Neural progenitor cell (in vitro differentiated cells): ENCODE measurements around the gene NF1. TPM values are rescaled to one million over a fixed set of nuclear protein-coding genes. Genes with fewer than 3 reads are reported as not detected.

Experiments used
- DNase-seq: peaks from one replicate; pipeline ENCODE4 v3.0.0-alpha.2; 2016; ENCODE audit warnings: low spot score
- H2AFZ ChIP-seq: fragments of 200-600 bp; sonication (generic); replicated peaks from 2 replicates; pipeline ENCODE4 v1.6.1; 2016; ENCODE audit warnings: antibody characterized with exemption
- H3F3A ChIP-seq: fragments of 200-600 bp; sonication (generic); 2 replicates; pipeline ENCODE4 v1.6.1; 2016; ENCODE audit warnings: antibody characterized with exemption, low read depth
- H3K27ac ChIP-seq: fragments of 200-600 bp; sonication (generic); 2 replicates; pipeline ENCODE4 v1.5.1; 2016; ENCODE audit warnings: mild to moderate bottlenecking
- H3K27me3 ChIP-seq: fragments of 200-600 bp; sonication (generic); 2 replicates; pipeline ENCODE4 v1.6.1; 2016; ENCODE audit warnings: mild to moderate bottlenecking, moderate library complexity
- H3K36me3 ChIP-seq: fragments of 200-600 bp; sonication (generic); 2 replicates; pipeline ENCODE4 v1.5.1; 2016
- H3K4me1 ChIP-seq: fragments of 200-600 bp; sonication (generic); 2 replicates; pipeline ENCODE4 v1.6.1; 2016; ENCODE audit warnings: mixed run types
- H3K4me2 ChIP-seq: fragments of 200-600 bp; sonication (generic); 2 replicates; pipeline ENCODE4 v1.6.1; 2016
- H3K4me3 ChIP-seq: fragments of 200-600 bp; sonication (generic); 2 replicates; pipeline ENCODE4 v1.5.1; 2016
- H3K79me2 ChIP-seq: fragments of 200-600 bp; sonication (generic); 2 replicates; pipeline ENCODE4 v1.6.1; 2016; ENCODE audit warnings: low read depth
- H3K9ac ChIP-seq: fragments of 200-600 bp; sonication (generic); 2 replicates; pipeline ENCODE4 v1.6.1; 2016
- H3K9me3 ChIP-seq: fragments of 200-600 bp; sonication (generic); 2 replicates; pipeline ENCODE4 v1.5.1; 2016; ENCODE audit warnings: low read depth
- H4K20me1 ChIP-seq: fragments of 200-600 bp; sonication (generic); 2 replicates; pipeline ENCODE4 v1.6.1; 2016; ENCODE audit warnings: low read depth
- H3K27ac Mint-ChIP-seq: 3 replicates; pipeline ENCODE4 v1.8.0; 2021; ENCODE audit warnings: mixed read lengths
- H3K27me3 Mint-ChIP-seq: 2 replicates; pipeline ENCODE4 v1.8.0; 2022; ENCODE audit warnings: low read depth, mild to moderate bottlenecking, inconsistent platforms, moderate library complexity, mixed read lengths; ENCODE audit not compliant: insufficient read depth
- H3K36me3 Mint-ChIP-seq: 3 replicates; pipeline ENCODE4 v1.8.0; 2021; ENCODE audit warnings: mixed read lengths
- H3K4me1 Mint-ChIP-seq: 3 replicates; pipeline ENCODE4 v1.8.0; 2021; ENCODE audit warnings: mixed read lengths
- H3K4me3 Mint-ChIP-seq: 3 replicates; pipeline ENCODE4 v1.8.0; 2021; ENCODE audit warnings: mild to moderate bottlenecking, moderate library complexity, mixed read lengths
- H3K9me3 Mint-ChIP-seq: 3 replicates; pipeline ENCODE4 v1.8.0; 2020; ENCODE audit warnings: mixed read lengths
- EZH2 ChIP-seq: fragments of 200-600 bp; sonication (generic); IDR thresholded peaks from 2 replicates; pipeline ENCODE4 v1.6.1; 2017; ENCODE audit warnings: antibody characterized with exemption, mild to moderate bottlenecking, moderate library complexity
- EZH2phosphoT487 ChIP-seq: fragments of 200-600 bp; sonication (generic); IDR thresholded peaks from 2 replicates; pipeline ENCODE4 v1.6.1; 2017; ENCODE audit warnings: antibody characterized with exemption
- total RNA-seq: library from RNA; depleted of rRNA; stranded (reverse); fragments of >200 nt; gene quantifications from 2 replicates; pipeline ENCODE4 v1.2.3, GENCODE V29; 2015; ENCODE audit warnings: low replicate concordance
- TF ChIP-seq, protein P1 (sequence below): fragments of 200-600 bp; sonication (generic); IDR thresholded peaks from 2 replicates; pipeline ENCODE4 v1.5.1; 2017; ENCODE audit warnings: antibody characterized with exemption, mild to moderate bottlenecking

The NF1 gene
- total RNA-seq, 1 donor from 2014 or later = 54.8 TPM

DNA sequence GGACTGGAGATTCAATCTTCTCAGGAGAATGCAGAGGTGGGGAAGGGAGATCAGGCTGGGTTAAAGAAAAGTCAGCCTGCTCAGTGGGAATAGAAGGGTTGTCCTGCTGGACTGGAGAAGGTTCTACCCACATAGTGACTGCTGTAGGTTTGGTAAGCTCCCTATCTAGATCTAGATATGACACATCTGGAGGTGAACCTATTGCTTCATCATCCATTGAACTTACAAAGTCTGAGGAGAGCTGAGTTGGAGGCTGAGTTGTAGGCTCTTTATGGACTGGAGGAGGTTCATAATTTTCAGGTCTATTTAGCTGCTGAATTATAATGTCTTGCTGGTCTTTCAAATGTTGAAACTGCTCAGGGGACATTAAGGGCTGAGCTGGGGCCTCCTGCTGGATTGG lies 46.0 kb upstream of the NF1 start:
- no peaks in the 10 kb centered on the region for H4K20me1 ChIP-seq
- peaks cover 2% of the 10 kb centered on the region for H3K4me1 Mint-ChIP-seq
- H3F3A ChIP-seq = no peaks in the 10 kb centered on the region
- no peaks in the 10 kb centered on the region for H3K4me1 ChIP-seq
- no peak overlapping the region for H2AFZ ChIP-seq
- peaks cover 18% of the 10 kb centered on the region for H3K9me3 Mint-ChIP-seq
- H3K9ac ChIP-seq = no peak overlapping the region
- H3K27ac ChIP-seq = no peak overlapping the region
- no peaks in the 10 kb centered on the region for H3K36me3 Mint-ChIP-seq
- H3K9me3 ChIP-seq = no peaks in the 10 kb centered on the region
- H3K79me2 ChIP-seq = no peaks in the 10 kb centered on the region
- H3K4me2 ChIP-seq = no peak overlapping the region
- no peak overlapping the region for H3K4me3 Mint-ChIP-seq
- peaks cover 2% of the 10 kb centered on the region for H3K27me3 Mint-ChIP-seq
- H3K27ac Mint-ChIP-seq = no peak overlapping the region
- TF ChIP-seq EZH2phosphoT487 = no peak
- no peak for TF ChIP-seq EZH2
- TF ChIP-seq, protein P1, sequence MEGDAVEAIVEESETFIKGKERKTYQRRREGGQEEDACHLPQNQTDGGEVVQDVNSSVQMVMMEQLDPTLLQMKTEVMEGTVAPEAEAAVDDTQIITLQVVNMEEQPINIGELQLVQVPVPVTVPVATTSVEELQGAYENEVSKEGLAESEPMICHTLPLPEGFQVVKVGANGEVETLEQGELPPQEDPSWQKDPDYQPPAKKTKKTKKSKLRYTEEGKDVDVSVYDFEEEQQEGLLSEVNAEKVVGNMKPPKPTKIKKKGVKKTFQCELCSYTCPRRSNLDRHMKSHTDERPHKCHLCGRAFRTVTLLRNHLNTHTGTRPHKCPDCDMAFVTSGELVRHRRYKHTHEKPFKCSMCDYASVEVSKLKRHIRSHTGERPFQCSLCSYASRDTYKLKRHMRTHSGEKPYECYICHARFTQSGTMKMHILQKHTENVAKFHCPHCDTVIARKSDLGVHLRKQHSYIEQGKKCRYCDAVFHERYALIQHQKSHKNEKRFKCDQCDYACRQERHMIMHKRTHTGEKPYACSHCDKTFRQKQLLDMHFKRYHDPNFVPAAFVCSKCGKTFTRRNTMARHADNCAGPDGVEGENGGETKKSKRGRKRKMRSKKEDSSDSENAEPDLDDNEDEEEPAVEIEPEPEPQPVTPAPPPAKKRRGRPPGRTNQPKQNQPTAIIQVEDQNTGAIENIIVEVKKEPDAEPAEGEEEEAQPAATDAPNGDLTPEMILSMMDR = no peak
- H3K36me3 ChIP-seq = no peaks in the 10 kb centered on the region
- H3K4me3 ChIP-seq = no peak overlapping the region
- no peak for DNase-seq
- no peaks in the 10 kb centered on the region for H3K27me3 ChIP-seq

DNA sequence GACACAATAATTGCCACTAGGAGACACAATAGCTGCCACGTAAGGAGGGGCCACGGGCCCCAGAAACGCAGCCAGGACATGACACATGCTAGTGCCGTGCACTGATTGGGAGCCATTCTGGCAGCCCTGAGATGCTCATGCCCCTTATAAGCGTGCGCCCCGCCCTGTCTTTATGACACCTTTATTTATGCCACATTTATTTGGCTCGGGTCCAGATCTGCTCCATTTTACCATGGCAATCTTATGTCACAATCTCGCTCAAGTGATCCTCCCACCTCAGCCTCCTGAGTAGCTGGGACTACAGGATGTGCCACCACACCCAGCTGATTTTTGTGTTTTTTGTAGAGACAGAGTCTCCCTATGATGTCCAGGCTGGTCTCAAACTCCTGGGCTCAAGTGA lies 43.8 kb upstream of the NF1 start:
- H3K79me2 ChIP-seq = no peaks in the 10 kb centered on the region
- no peak overlapping the region for H3K9ac ChIP-seq
- no peak for DNase-seq
- Mint-ChIP-seq H3K36me3 (no peaks in the 10 kb centered on the region), H3K4me3 (no peak overlapping the region), H3K27ac (no peak overlapping the region), H3K4me1 (peaks cover 2% of the 10 kb centered on the region), H3K27me3 (peaks cover 5% of the 10 kb centered on the region), H3K9me3 (peaks cover 18% of the 10 kb centered on the region)
- TF ChIP-seq, protein P1 = no peak
- TF ChIP-seq EZH2phosphoT487 = no peak
- TF ChIP-seq EZH2 = no peak
- H3K4me2 ChIP-seq = no peak overlapping the region
- H3K4me3 ChIP-seq = no peak overlapping the region
- H3K36me3 ChIP-seq = no peaks in the 10 kb centered on the region
- H3K27me3 ChIP-seq = no peaks in the 10 kb centered on the region
- no peaks in the 10 kb centered on the region for H3K9me3 ChIP-seq
- no peaks in the 10 kb centered on the region for H3F3A ChIP-seq
- no peak overlapping the region for H2AFZ ChIP-seq
- no peak overlapping the region for H3K27ac ChIP-seq
- no peaks in the 10 kb centered on the region for H4K20me1 ChIP-seq
- no peaks in the 10 kb centered on the region for H3K4me1 ChIP-seq

DNA sequence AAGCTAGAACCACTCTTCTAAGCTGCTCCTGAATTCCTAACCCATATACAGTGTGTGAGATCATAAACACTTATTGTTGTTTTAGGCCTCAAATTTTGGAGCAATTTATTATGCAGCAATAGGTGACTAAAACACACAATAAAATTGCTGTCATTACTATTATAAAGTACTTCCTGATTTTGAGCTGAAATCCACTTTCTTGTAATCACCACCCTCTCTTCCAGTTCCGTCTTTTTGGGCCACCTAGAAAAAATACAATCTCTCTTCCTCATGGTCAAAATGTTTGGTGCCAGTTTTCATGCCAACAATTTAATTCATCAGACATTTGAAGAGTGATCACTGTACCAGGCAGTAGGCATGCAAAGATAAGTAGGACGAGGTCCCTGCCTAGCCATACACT lies 43.3 kb upstream of the NF1 start:
- TF ChIP-seq EZH2phosphoT487 (no peak), EZH2 (no peak)
- TF ChIP-seq, protein P1 = no peak
- H2AFZ ChIP-seq = no peak overlapping the region
- Mint-ChIP-seq H3K27ac (no peak overlapping the region), H3K4me3 (no peak overlapping the region), H3K27me3 (peaks cover 7% of the 10 kb centered on the region), H3K36me3 (no peaks in the 10 kb centered on the region), H3K9me3 (peaks cover 18% of the 10 kb centered on the region), H3K4me1 (peaks cover 2% of the 10 kb centered on the region)
- H3K27ac ChIP-seq = no peak overlapping the region
- H3K27me3 ChIP-seq = no peaks in the 10 kb centered on the region
- H3K79me2 ChIP-seq = no peaks in the 10 kb centered on the region
- DNase-seq = no peak
- no peaks in the 10 kb centered on the region for H3K9me3 ChIP-seq
- no peak overlapping the region for H3K9ac ChIP-seq
- H3F3A ChIP-seq = no peaks in the 10 kb centered on the region
- H3K4me3 ChIP-seq = no peak overlapping the region
- H3K36me3 ChIP-seq = no peaks in the 10 kb centered on the region
- H3K4me1 ChIP-seq = no peaks in the 10 kb centered on the region
- H3K4me2 ChIP-seq = no peak overlapping the region
- no peaks in the 10 kb centered on the region for H4K20me1 ChIP-seq
